A549 (cell line): ENCODE data around the gene PBX4.

Experiments
- BHLHE40 ChIP-seq: IDR thresholded peaks from 2 replicates; pipeline ENCODE4 v1.6.1; 2012; ENCODE audit warnings: low read depth, low read length, inconsistent platforms
- CHD2 ChIP-seq: fragments of 150-350 bp; IDR thresholded peaks from 2 replicates; pipeline ENCODE4 v1.6.1; 2014; ENCODE audit warnings: low read length; ENCODE audit not compliant: partially characterized antibody
- ESRRA ChIP-seq: fragments of 150-350 bp; IDR thresholded peaks from 2 replicates; pipeline ENCODE4 v1.6.1; 2014; ENCODE audit warnings: mild to moderate bottlenecking, low read length, borderline replicate concordance
- MYC ChIP-seq: IDR thresholded peaks from 2 replicates; pipeline ENCODE4 v1.6.1; 2012; ENCODE audit warnings: mild to moderate bottlenecking, inconsistent platforms, low read length, improper control_type of control experiment, borderline replicate concordance
- POLR2A ChIP-seq: IDR thresholded peaks from 2 replicates; pipeline ENCODE4 v1.6.1; 2012; ENCODE audit warnings: mild to moderate bottlenecking, low read length
- RAD21 ChIP-seq, 2 experiments: fragments of >200 bp in 1 of 2; sonication (Bioruptor Twin) in 1 of 2; formaldehyde crosslinking in 1 of 2; IDR thresholded peaks in 1 of 2; conservative IDR thresholded peaks in 1 of 2; 2 replicates in 1 of 2; 3 replicates in 1 of 2; pipeline ENCODE4 v1.6.1; 2012 to 2018; ENCODE audit warnings: inconsistent platforms in 1 of 2
- ZFP36 ChIP-seq: fragments of 450-650 bp; IDR thresholded peaks from 2 replicates; pipeline ENCODE4 v1.6.1; 2014; ENCODE audit warnings: borderline replicate concordance; ENCODE audit not compliant: partially characterized antibody
- ZSCAN20 ChIP-seq: fragments of 250-450 bp; sonication (Bioruptor Pico); IDR thresholded peaks from 2 replicates; pipeline ENCODE4 v1.8.0; 2022; ENCODE audit warnings: mild to moderate bottlenecking, moderate library complexity
- TF ChIP-seq, protein P1 (sequence below): fragments of >200 bp; sonication (Bioruptor Twin); formaldehyde crosslinking; IDR thresholded peaks from 3 replicates; pipeline ENCODE4 v1.5.1; 2016
- TF ChIP-seq, protein P2 (sequence below): fragments of 150-350 bp; IDR thresholded peaks from 2 replicates; pipeline ENCODE4 v1.6.1; 2014; ENCODE audit warnings: low read depth, mild to moderate bottlenecking, low read length
- TF ChIP-seq, protein P3 (sequence below): fragments of 200-600 bp; sonication (generic); IDR thresholded peaks from 2 replicates; pipeline ENCODE4 v1.6.1; 2016; ENCODE audit warnings: antibody characterized with exemption, mild to moderate bottlenecking, moderate library complexity

DNA sequence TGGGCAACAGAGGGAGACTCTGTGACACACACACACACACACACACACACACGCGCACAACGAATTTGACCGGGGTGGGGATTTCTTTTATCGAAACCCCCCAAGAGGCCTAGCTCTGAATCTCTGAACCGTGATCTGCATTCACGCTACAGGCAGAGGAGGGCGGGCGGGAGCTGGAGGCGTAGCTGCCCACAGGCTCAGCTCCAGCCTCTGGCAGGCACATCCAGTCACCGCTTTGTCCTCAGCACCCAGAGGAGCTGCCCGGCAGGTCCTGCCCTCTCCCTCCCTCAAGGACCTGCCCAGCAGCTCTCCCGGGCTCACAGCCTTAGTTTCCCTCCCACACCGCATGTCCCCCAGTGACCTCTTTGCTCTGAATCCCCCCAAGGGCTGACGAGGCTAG lies 60.4 kb downstream of the PBX4 start:
- TF ChIP-seq ZSCAN20 (CRISPR knock-in tag) (no peak), MYC (no peak), CHD2 (no peak), POLR2A (no peak), BHLHE40 (no peak), ZFP36 (no peak), ESRRA (no peak), RAD21 (conservative IDR thresholded peaks at IDR 0.05 in 1 of 2, IDR thresholded peaks at IDR 0.05 in 1 of 2) (no peak)
- TF ChIP-seq, protein P1, sequence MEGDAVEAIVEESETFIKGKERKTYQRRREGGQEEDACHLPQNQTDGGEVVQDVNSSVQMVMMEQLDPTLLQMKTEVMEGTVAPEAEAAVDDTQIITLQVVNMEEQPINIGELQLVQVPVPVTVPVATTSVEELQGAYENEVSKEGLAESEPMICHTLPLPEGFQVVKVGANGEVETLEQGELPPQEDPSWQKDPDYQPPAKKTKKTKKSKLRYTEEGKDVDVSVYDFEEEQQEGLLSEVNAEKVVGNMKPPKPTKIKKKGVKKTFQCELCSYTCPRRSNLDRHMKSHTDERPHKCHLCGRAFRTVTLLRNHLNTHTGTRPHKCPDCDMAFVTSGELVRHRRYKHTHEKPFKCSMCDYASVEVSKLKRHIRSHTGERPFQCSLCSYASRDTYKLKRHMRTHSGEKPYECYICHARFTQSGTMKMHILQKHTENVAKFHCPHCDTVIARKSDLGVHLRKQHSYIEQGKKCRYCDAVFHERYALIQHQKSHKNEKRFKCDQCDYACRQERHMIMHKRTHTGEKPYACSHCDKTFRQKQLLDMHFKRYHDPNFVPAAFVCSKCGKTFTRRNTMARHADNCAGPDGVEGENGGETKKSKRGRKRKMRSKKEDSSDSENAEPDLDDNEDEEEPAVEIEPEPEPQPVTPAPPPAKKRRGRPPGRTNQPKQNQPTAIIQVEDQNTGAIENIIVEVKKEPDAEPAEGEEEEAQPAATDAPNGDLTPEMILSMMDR: no peak
- TF ChIP-seq, protein P2, sequence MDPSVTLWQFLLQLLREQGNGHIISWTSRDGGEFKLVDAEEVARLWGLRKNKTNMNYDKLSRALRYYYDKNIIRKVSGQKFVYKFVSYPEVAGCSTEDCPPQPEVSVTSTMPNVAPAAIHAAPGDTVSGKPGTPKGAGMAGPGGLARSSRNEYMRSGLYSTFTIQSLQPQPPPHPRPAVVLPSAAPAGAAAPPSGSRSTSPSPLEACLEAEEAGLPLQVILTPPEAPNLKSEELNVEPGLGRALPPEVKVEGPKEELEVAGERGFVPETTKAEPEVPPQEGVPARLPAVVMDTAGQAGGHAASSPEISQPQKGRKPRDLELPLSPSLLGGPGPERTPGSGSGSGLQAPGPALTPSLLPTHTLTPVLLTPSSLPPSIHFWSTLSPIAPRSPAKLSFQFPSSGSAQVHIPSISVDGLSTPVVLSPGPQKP: no peak
- TF ChIP-seq, protein P3, sequence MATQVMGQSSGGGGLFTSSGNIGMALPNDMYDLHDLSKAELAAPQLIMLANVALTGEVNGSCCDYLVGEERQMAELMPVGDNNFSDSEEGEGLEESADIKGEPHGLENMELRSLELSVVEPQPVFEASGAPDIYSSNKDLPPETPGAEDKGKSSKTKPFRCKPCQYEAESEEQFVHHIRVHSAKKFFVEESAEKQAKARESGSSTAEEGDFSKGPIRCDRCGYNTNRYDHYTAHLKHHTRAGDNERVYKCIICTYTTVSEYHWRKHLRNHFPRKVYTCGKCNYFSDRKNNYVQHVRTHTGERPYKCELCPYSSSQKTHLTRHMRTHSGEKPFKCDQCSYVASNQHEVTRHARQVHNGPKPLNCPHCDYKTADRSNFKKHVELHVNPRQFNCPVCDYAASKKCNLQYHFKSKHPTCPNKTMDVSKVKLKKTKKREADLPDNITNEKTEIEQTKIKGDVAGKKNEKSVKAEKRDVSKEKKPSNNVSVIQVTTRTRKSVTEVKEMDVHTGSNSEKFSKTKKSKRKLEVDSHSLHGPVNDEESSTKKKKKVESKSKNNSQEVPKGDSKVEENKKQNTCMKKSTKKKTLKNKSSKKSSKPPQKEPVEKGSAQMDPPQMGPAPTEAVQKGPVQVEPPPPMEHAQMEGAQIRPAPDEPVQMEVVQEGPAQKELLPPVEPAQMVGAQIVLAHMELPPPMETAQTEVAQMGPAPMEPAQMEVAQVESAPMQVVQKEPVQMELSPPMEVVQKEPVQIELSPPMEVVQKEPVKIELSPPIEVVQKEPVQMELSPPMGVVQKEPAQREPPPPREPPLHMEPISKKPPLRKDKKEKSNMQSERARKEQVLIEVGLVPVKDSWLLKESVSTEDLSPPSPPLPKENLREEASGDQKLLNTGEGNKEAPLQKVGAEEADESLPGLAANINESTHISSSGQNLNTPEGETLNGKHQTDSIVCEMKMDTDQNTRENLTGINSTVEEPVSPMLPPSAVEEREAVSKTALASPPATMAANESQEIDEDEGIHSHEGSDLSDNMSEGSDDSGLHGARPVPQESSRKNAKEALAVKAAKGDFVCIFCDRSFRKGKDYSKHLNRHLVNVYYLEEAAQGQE: no peak
